GM12878 (cell line): ENCODE results near the gene FXYD3. TPM values are rescaled to one million over a fixed set of nuclear protein-coding genes. Genes with fewer than 3 reads are reported as not detected.

Experiments used
- ATAC-seq: fragments of 200-7000 bp; cut with Tn5 transposase; 3 replicates; pipeline ENCODE4 v1.9.1; 2020; ENCODE audit warnings: mild to moderate bottlenecking, moderate library complexity
- BruUV-seq: library from RNA; stranded (reverse); fragments of 400-500 nt; replicated peaks from 2 replicates; lab custom pipeline; 2021; lab: Mats Ljungman, UMichigan
- CTCF ChIA-PET: fragments of 300-600 bp; sonication (Branson Sonifier 250); formaldehyde crosslinking; extraction: SDS; loops from one replicate; lab custom pipeline; 2021; ENCODE audit warnings: inconsistent platforms; lab: Yijun Ruan, JAX
- POLR2A ChIA-PET: fragments of 350-600 bp; formaldehyde crosslinking; extraction: SDS; loops from one replicate; lab custom pipeline; 2021; ENCODE audit warnings: inconsistent platforms; lab: Charles Lee
- RAD21 ChIA-PET: fragments of 300-600 bp; sonication (Branson Sonifier 250); formaldehyde crosslinking; loops from one replicate; lab custom pipeline; 2023; ENCODE audit warnings: antibody characterized with exemption; ENCODE audit not compliant: unreplicated experiment; lab: Charles Lee
- SMC1A ChIA-PET: fragments of 300-600 bp; sonication (Branson Sonifier 250); formaldehyde crosslinking; loops from one replicate; lab custom pipeline; 2023; ENCODE audit not compliant: unreplicated experiment, uncharacterized antibody; lab: Charles Lee
- DNase-seq: peaks from one replicate; pipeline ENCODE4 v3.0.0-alpha.2; 2011; ENCODE audit warnings: low read depth, low spot score
- FAIRE-seq: peaks from 3 replicates; lab custom pipeline; 2011; peaks lifted over from hg19 to GRCh38; lab: Jason Lieb, UNC
- H2AFZ ChIP-seq: 2 replicates; pipeline ENCODE4 v1.6.0; 2011; ENCODE audit warnings: low read depth, low read length, control low read depth; ENCODE audit not compliant: control insufficient read depth
- H3K27ac ChIP-seq: 2 replicates; pipeline ENCODE4 v1.5.1; 2011; ENCODE audit warnings: control low read depth; ENCODE audit not compliant: control insufficient read depth, insufficient read depth
- H3K27me3 ChIP-seq, 2 experiments: replicated peaks in 1 of 2; 2 replicates each; pipeline versions ENCODE4 v1.6.0 to v1.6.1; 2011; ENCODE audit warnings: low read length in 1 of 2; ENCODE audit not compliant: control insufficient read depth in 2 of 2, insufficient read depth in 2 of 2
- H3K36me3 ChIP-seq, 2 experiments: 2 replicates each; pipeline ENCODE4 v1.5.1; 2011; ENCODE audit warnings: low read length in 1 of 2; ENCODE audit not compliant: control insufficient read depth in 2 of 2, insufficient read depth in 2 of 2
- H3K4me1 ChIP-seq: 2 replicates; pipeline ENCODE4 v1.6.1; 2011; ENCODE audit warnings: mild to moderate bottlenecking, low read length, moderate library complexity, mixed read lengths; ENCODE audit not compliant: control insufficient read depth, insufficient read depth
- H3K4me2 ChIP-seq: 2 replicates; pipeline ENCODE4 v1.6.0; 2011; ENCODE audit warnings: control low read depth; ENCODE audit not compliant: control insufficient read depth, insufficient read depth
- H3K4me3 ChIP-seq: fragments of 200-600 bp; sonication (generic); 2 replicates; pipeline ENCODE4 v1.5.1; 2016
- H3K79me2 ChIP-seq: 2 replicates; pipeline ENCODE4 v1.6.0; 2011; ENCODE audit warnings: low read length; ENCODE audit not compliant: control insufficient read depth, insufficient read depth
- H3K9ac ChIP-seq: 2 replicates; pipeline ENCODE4 v1.8.0; 2011; ENCODE audit warnings: low read length, control low read depth, mixed read lengths; ENCODE audit not compliant: control insufficient read depth, insufficient read depth
- H3K9me3 ChIP-seq: replicated peaks from 3 replicates; pipeline ENCODE4 v1.5.1; 2011; ENCODE audit warnings: mild to moderate bottlenecking, low read length; ENCODE audit not compliant: control insufficient read depth, insufficient read depth
- H4K20me1 ChIP-seq: 2 replicates; pipeline ENCODE4 v1.6.0; 2011; ENCODE audit not compliant: control insufficient read depth, insufficient read depth
- CBX5 ChIP-seq: sonication (generic); IDR thresholded peaks from 2 replicates; pipeline ENCODE4 v1.6.1; 2016; ENCODE audit warnings: low read depth, moderate library complexity, mild to moderate bottlenecking, inconsistent platforms
- CHD1 ChIP-seq: IDR thresholded peaks from 2 replicates; pipeline ENCODE4 v1.6.1; 2012; ENCODE audit warnings: low read depth, low read length, improper control_type of control experiment
- CHD4 ChIP-seq: fragments of 200-600 bp; sonication (generic); IDR thresholded peaks from 2 replicates; pipeline ENCODE4 v1.6.1; 2016; ENCODE audit warnings: mild to moderate bottlenecking
- CREM ChIP-seq: IDR thresholded peaks from 2 replicates; pipeline ENCODE4 v1.6.1; 2014; ENCODE audit warnings: antibody characterized with exemption, low read depth
- GABPA ChIP-seq: IDR thresholded peaks from 2 replicates; pipeline ENCODE4 v1.6.1; 2014; ENCODE audit warnings: antibody characterized with exemption, low read depth, mild to moderate bottlenecking, inconsistent platforms
- HDGF ChIP-seq: fragments of 450-650 bp; IDR thresholded peaks from 2 replicates; pipeline ENCODE4 v1.6.1; 2016; ENCODE audit warnings: antibody characterized with exemption
- IRF5 ChIP-seq: fragments of 450-650 bp; IDR thresholded peaks from 2 replicates; pipeline ENCODE4 v1.6.1; 2017; ENCODE audit warnings: borderline replicate concordance
- JUNB ChIP-seq: IDR thresholded peaks from 2 replicates; pipeline ENCODE4 v1.6.1; 2016; ENCODE audit warnings: antibody characterized with exemption, mild to moderate bottlenecking
- KDM1A ChIP-seq: fragments of 200-600 bp; sonication (generic); IDR thresholded peaks from 2 replicates; pipeline ENCODE4 v1.6.1; 2016; ENCODE audit warnings: borderline replicate concordance
- NKRF ChIP-seq: fragments of 450-650 bp; conservative IDR thresholded peaks from 2 replicates; pipeline ENCODE4 v1.6.1; 2017; ENCODE audit warnings: mild to moderate bottlenecking, moderate library complexity
- RUNX3 ChIP-seq: IDR thresholded peaks from 2 replicates; pipeline ENCODE4 v1.6.1; 2012; ENCODE audit warnings: low read length, inconsistent platforms
- SREBF1 ChIP-seq: IDR thresholded peaks from 2 replicates; pipeline ENCODE4 v1.6.1; 2012; ENCODE audit warnings: mild to moderate bottlenecking, low read length
- STAT1 ChIP-seq: fragments of 450-650 bp; conservative IDR thresholded peaks from 2 replicates; pipeline ENCODE4 v1.6.1; 2014; ENCODE audit warnings: antibody characterized with exemption, mild to moderate bottlenecking
- TCF3 ChIP-seq: IDR thresholded peaks from 2 replicates; pipeline ENCODE4 v1.6.1; 2012; ENCODE audit warnings: low read depth, mild to moderate bottlenecking, low read length, borderline replicate concordance; ENCODE audit not compliant: insufficient read depth
- ZNF622 ChIP-seq: fragments of 450-650 bp; IDR thresholded peaks from 2 replicates; pipeline ENCODE4 v1.6.1; 2017; ENCODE audit warnings: mild to moderate bottlenecking, inconsistent platforms
- WGBS: methylation state at CpG from one replicate; pipeline ENCODE4 v1.1.6; 2016; ENCODE audit warnings: low lambda C conversion rate; ENCODE audit not compliant: insufficient replicate concordance, insufficient coverage; ENCODE audit errors: missing lambda C conversion rate; 5-methylcytosine and 5-hydroxymethylcytosine counted together
- in situ Hi-C: fragments of 300-500 bp; cut with MboI; formaldehyde crosslinking; loops from 9 replicates; pipeline ENCODE4 v1.14.3; 2018; ENCODE audit warnings: mixed read lengths
- intact Hi-C: fragments of 100-400 bp; cut with micrococcal nuclease; formaldehyde crosslinking; loops from one replicate; pipeline ENCODE4 v1.14.2; 2022; ENCODE audit not compliant: unreplicated experiment
- polyA plus RNA-seq, 11 experiments: library from polyadenylated mRNA; depleted of rRNA in 4 of 11; unstranded in 6 of 11; stranded (reverse) in 5 of 11; fragments of >200 nt; fragmentation: Nextera tagmentation in 4 of 11; fragmentation: Illumina TruSeq in 1 of 11; extraction: Ambion mirVana in 4 of 11; extraction: Trizol in 1 of 11; gene quantifications; 1 replicate in 1 of 11; 2 replicates in 10 of 11; pipeline versions ENCODE4 v1.2.1 to v1.2.3, GENCODE V29; 2011 to 2016; ENCODE audit warnings: inconsistent platforms in 2 of 11, missing spikeins in 2 of 11, low read depth in 1 of 11
- total RNA-seq, 4 experiments: library from RNA; depleted of rRNA in 3 of 4; stranded (reverse); fragments of >200 nt in 3 of 4; fragmentation: Illumina TruSeq in 1 of 4; extraction: Trizol in 1 of 4; gene quantifications; 2 replicates each; pipeline versions ENCODE4 v1.2.1 to v1.2.3, GENCODE V29; 2013 to 2021

The FXYD3 gene
- total and polyA plus RNA-seq, 10 of the 15 experiments (the other 5 are each of a cell fraction or from before 2014, with no cell fraction given), result 0.09 to 0.44 TPM; not detected in 8

- ChIA-PET RAD21 (no interaction called here), SMC1A (no interaction called here)
- Histone ChIP-seq H3K9me3 (no peaks in the 10 kb centered on the region), H3K36me3 (no peaks in the 10 kb centered on the region), H2AFZ (no peak overlapping the region), H3K9ac (no peak overlapping the region), H4K20me1 (no peaks in the 10 kb centered on the region), H3K4me2 (no peak overlapping the region), H3K4me3 (no peak overlapping the region)
- 51% methylated on average over 28 of the region's 31 CpGs for WGBS
- no peak for FAIRE-seq
- BruUV-seq, result no TSS peak
- in situ Hi-C loops, result no loop called here
- TF ChIP-seq CHD1, result no peak
- TF ChIP-seq ZNF622, result no peak
- TF ChIP-seq TCF3, result no peak
- TF ChIP-seq, all 136 proteins: peak for 0
- ATAC-seq (no peak), DNase-seq (no peak)
- intact Hi-C loops, result loop anchor here (10.0 kb wide), 1 partner anchor 156 kb away; no protein-coding TSS in a partner anchor
- ChIA-PET CTCF (no interaction called here), POLR2A (no interaction called here)
- Histone ChIP-seq H3K4me1 (no peaks in the 10 kb centered on the region), H3K27ac (no peak overlapping the region), H3K79me2 (no peaks in the 10 kb centered on the region), H3K27me3 (no peaks in the 10 kb centered on the region)
Measured at GRCh38 chr19:35130761-35131720, 15.4 kb downstream of the FXYD3 start.

GRCh38 chr19:35132254-35132653, 16.6 kb downstream of the FXYD3 start:
- SMC1A ChIA-PET, result no interaction called here
- DNase-seq, result no peak
- POLR2A ChIA-PET, result no interaction called here
- no peak for ATAC-seq
- Histone ChIP-seq H3K4me3 (no peak overlapping the region), H3K27me3 (no peaks in the 10 kb centered on the region), H3K79me2 (no peaks in the 10 kb centered on the region), H4K20me1 (no peaks in the 10 kb centered on the region), H3K4me1 (peaks cover 3% of the 10 kb centered on the region; the same call in 1 of the 2 replicates), H3K9me3 (no peaks in the 10 kb centered on the region), H2AFZ (no peak overlapping the region), H3K4me2 (no peak overlapping the region), H3K27ac (no peak overlapping the region), H3K36me3 (no peaks in the 10 kb centered on the region), H3K9ac (no peak overlapping the region)
- CTCF ChIA-PET, result no interaction called here
- RAD21 ChIA-PET, result no interaction called here
- BruUV-seq, result no TSS peak
- in situ Hi-C loops, result no loop called here
- intact Hi-C loops, result loop anchor here (10.0 kb wide), 1 partner anchor 157 kb away; no protein-coding TSS in a partner anchor
- no peak for FAIRE-seq
- no peak for TF ChIP-seq NKRF
- no peak for TF ChIP-seq IRF5
- no peak for TF ChIP-seq HDGF
- TF ChIP-seq CHD4, result no peak
- TF ChIP-seq RUNX3, result no peak
- no peak for TF ChIP-seq CBX5
- no peak for TF ChIP-seq TCF3
- TF ChIP-seq JUNB, result no peak
- no peak for TF ChIP-seq CREM
- TF ChIP-seq SREBF1, result no peak
- TF ChIP-seq KDM1A, result no peak
- TF ChIP-seq GABPA, result no peak
- TF ChIP-seq STAT1, result no peak
